GM21737 (cell line): ENCODE measurements around the gene MPDZ.

Experiments used
- ATAC-seq: cut with Tn5 transposase; IDR thresholded peaks from one replicate; pipeline ENCODE4 v1.9.1; 2021; ENCODE audit warnings: mild to moderate bottlenecking, moderate library complexity; ENCODE audit not compliant: unreplicated experiment

MPDZ gene

DNA sequence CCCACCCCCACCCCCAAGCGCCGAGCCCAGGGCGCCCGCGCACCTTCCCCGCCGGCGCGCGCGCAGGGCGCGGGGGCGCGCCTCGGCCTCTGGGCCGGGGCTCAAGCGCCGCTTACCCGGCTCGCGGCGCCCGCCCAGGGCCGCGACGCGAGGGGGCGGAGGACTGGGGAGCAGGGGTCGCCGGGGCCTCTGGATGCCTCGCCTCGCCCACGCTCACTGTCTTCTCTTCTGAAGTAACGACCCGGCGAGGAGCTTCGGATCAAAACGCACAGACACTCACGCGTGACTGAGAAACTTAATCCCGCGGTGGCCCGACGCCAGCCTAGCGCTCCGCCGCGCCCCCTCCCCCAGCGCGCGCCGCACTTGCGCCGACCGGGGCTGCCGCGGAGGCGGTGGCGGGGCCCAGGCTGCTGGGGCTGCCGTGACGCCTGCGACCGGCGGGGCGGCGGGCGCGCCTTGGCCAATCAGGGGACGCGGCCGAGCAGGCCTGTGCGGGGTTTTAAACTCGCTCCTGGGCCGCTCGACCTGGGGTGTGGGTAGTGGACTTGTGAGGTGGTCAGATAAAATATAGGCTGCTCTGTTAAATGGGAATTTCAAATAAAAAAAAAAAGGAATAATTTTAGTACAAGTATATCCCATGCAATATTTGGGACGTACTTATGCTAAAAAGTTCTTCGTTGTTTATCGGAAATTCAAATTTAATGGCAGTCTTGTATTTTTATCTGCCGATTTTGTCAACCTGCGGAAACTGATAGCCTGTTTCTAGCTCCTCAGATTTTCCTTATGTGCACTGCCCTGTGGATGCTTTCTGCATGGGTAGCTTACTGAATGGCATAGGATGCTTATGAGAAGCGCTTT, at the start of gene MPDZ:
Gene MPDZ, minus strand, starts transcription at position 409 of the 858 bp plus-strand sequence. CDS start 29,377 bp downstream, outside the sequence.
- ATAC-seq: no peak

- no peak for ATAC-seq
These were observed 45.5 kb upstream of the MPDZ start for GRCh38 chr9:13324988-13325387.

DNA sequence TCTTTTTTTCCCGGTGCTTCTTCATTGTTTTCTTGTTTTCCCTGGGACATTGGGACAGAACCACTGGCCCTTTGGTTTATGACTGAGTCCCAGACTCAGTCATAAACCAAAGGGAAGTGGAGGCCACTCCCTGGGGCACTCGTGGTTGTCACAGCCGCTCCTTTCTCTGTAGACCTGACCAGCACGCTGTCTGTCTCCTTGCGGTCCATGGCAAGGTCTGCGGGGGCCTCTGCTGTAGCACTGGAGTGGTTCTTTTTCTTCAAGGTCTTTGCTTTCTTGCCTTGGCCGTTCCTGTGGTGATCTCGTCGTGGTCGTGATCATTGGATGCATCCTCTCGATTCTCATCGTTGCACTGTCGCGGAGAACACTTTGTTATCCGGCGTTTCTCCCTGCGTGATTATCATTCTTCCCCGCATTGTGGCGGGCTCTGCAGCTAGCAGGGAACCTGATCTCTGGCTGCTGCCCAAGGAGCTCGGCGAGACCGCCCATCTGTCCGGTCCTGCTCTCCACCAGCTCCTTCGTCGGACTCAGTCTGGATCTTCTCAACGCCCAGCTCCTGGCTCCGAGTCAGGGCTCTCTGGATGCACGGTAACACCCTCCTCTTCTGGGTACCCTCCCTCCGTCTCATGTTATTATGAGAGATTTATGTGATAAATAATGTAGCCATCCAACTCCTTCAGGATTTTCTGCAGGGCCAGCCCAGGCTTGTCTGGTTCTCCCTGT, 43.5 kb upstream of the MPDZ start:
- no peak for ATAC-seq

GRCh38 chr9:13318027-13318426, 38.5 kb upstream of the MPDZ start:
- no peak for ATAC-seq

- no peak for ATAC-seq
These were observed 17.5 kb upstream of the MPDZ start for GRCh38 chr9:13296972-13297371.

DNA sequence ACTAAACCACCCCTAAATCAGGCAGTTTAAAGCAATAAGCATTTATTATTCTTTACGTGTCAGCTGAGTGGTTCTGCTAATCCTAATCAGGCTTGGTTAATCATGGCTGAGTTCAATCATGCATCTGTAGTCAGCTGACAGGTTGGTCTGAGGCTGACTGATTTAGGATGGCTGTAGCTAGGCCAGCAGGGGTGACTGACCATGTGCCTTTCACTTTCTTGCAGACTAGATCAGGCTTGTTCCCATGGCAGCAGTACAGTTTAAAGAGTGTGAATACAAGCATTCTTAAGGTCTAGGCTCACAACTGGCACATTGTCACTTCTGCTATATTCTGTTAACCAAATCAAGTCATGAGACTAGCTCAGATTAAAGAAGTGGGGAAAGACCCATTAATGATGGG, 16.1 kb upstream of the MPDZ start:
- no peak for ATAC-seq

DNA sequence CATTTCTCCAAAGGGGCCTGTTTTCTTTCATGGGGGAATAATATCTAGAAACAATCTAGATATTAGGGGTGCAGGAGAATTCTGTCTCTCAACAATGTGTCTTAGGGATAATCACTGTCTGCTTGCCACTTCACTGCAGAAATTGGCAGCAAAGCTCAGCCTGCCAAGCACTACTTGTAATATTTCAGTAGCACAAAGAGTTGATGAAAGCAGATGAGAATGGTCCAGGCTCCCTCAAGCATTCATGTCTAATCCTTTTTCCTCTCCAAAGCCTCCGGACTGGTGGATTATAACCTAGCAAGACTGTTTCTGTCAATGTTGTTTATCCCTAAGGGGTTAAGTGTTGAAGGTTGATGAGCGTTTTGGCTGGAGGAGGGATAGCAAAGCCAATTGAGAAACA, 13.3 kb upstream of the MPDZ start:
- ATAC-seq: no peak

DNA sequence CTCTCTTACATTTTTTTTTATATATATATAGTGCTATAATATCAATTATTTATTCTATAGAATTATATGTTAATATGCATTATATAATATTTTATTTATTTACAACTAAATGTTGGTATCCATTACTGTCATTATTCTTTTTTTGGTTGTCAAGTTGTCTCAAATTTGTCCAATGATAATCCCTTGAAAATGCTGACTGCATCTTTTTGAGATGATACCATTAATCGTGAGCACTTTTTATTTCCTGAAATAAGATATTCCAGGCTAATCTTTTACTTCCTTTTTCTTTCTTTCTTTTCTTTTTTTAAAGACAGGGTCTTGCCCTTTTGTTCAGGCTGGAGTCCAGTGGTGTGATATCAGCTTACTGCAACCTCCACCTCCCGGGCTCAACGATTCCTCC, 12.7 kb upstream of the MPDZ start:
- no peak for ATAC-seq

- ATAC-seq: no peak
These were observed 12.2 kb upstream of the MPDZ start for GRCh38 chr9:13291718-13292117.

- ATAC-seq: no peak
These were observed 4.5 kb upstream of the MPDZ start for GRCh38 chr9:13284011-13284410.

- no peak for ATAC-seq
These were observed 3.5 kb upstream of the MPDZ start for GRCh38 chr9:13282998-13283397.

DNA sequence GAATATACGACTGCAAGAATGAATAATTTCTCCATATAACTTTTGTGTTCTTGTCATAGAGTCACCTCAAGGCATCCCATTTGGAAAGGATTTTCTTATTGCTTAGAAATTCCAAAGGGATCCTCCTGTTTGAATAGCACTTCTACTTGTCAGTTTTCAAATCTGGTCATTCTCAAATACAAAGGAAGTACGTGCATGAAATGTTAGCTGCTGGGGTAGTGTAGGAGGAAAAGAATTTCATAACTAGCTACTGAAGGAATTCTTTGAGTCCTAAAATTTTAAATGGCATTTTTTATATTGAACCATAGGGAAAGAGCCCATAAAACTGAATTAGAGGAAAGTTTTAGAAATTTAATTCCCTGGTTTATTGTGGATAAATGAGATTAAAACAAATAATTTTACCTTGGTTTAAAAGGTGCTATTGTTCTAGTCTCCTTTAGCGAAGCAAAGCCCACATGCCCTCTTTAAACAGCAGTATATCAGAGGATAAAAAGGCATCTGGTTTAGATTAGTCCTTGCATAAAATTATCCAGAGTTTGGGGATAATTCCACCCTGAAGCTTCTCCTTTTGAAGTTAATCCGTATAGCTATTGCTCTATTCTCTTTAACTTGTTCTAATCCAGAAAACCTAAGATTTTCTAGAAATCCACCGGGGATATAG, 2.0 kb upstream of the MPDZ start:
- no peak for ATAC-seq

DNA sequence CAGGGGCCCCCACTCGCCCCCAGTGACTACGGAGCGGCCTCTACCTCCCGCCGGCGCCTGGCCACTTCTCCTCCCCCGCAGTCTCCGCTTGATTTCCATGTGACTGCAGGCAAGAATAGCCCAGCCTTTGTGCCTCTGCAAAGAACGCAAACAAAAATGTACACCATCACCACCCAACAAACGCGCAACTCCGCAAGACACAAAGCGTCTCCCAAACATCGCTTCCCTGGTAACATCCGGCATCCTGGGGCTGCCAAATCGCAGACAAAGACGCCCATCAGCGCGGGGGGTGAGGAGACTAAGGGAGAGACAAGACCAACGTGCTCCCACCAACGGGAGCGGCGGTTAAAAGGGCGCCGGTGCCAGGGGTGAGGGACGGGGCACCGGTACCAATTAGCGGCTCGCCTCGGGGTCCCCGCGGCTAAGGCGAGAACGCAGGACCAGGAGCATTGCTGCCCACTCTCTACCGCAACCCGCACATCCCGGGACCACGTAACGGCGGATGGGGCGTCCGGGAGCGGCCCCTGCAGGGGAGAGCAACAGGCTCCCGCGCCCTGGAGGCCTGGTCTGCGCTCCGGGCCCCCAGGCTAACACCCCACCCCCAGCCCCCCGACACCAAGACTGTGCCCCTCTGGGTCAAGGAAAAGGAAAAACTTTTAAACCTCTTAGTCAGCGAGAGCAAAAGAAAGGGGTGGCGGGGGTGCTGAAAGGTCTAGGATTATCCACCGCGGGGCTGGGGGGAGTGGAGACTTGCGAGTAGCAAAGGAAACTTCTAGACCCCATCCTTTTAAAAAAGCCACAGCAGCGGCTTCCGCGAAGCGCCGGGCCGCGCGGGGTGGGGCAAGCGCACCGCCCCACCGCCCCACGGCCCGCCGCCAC, 885 bp downstream of the MPDZ start:
- no peak for ATAC-seq

GRCh38 chr9:13278023-13278367, 1.5 kb downstream of the MPDZ start:
- no peak for ATAC-seq

GRCh38 chr9:13274886-13275641, 4.4 kb downstream of the MPDZ start:
- ATAC-seq: no peak

- ATAC-seq: no peak
These were observed 8.8 kb downstream of the MPDZ start for GRCh38 chr9:13270734-13271133.

GRCh38 chr9:13269589-13270452, 9.7 kb downstream of the MPDZ start:
- ATAC-seq: no peak

- ATAC-seq: no peak
These were observed 11.0 kb downstream of the MPDZ start for GRCh38 chr9:13268469-13268868.

GRCh38 chr9:13267743-13268142, 11.7 kb downstream of the MPDZ start:
- no peak for ATAC-seq
